Stimulated activated CD4-positive, alpha-beta T cell treated with anti-CD3 and anti-CD28 coated beads, Interleukin-15, amount 100 ng/mL, for 48 hours (primary cell): ENCODE results near the gene LRRC27.

Experiments used
- DNase-seq, 2 donors: peaks; one replicate each; pipeline ENCODE4 v3.0.0-alpha.2; 2020; ENCODE audit warnings: low read depth in 2 of 2

The LRRC27 gene

GRCh38 chr10:132390170-132390920 is 58.4 kb downstream of the LRRC27 start:
- DNase-seq: no peak

DNA sequence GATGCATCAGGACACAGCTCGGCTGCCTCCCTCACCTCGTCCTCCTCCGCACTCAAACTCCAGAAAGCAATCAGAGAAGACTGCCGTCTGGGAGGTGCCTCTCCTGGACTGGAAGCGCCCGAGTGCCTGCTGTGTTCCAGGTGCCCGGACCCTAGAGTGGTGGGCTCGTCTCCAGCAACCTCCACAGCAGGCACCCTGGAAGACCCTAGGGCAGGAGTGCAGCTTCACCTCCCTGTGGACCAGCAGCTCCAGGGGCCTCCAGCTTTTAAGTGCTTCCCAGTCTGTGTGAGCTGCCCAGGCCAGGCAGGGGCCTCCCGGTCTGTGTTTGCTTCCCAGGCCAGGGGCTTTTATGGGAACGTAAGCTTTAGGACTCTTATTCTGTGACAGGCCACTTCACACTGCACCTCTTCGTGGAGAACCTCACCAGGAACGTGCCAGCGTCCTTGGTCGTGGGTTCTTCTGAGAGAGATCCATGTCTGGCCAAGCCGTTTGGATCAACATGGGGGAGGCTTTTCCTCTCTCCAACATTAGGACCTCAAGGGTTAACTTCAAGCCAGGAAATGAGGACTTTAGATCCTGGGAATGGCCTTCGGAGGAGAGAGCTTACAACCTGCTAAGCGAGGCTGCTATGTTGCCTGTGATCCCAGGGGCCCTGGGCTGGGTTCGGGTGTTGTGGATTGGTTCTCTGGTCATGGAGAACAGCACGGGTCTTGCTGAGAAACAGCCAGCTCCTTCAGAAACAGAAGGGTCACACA is 59.1 kb downstream of the LRRC27 start:
- DNase-seq: no peak

GRCh38 chr10:132391676-132392020 is 59.7 kb downstream of the LRRC27 start:
- no peak for DNase-seq

DNA sequence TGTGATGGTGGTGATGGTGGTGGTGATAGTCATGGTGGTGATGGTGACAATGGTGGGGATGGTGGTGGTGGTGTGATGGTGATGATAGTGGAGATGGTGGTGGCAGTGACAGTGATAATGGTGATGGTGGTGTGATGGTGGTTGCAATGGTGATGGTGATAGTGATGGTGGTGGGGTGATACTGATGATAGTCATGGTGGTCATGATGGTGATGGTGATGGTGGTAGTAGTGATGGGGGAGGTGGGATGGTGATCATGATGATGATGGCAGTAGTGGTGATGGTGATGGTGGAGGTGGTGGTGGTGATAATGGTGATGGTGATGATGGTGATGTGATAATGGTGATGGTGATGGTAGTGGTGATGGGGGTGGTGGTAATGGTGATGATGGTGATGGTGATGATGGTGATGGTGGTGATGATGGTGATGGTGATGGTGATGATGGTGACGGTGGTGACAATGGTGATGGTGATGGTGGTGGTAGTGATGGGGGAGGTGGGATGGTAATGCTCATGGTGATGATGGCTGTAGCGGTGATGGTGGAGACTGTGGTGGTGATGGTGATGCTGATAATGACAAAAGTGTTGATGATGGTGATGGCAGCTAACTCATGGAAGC is 60.3 kb downstream of the LRRC27 start:
- no peak for DNase-seq

GRCh38 chr10:132392811-132393694 is 61.1 kb downstream of the LRRC27 start:
- DNase-seq: no peak

DNA sequence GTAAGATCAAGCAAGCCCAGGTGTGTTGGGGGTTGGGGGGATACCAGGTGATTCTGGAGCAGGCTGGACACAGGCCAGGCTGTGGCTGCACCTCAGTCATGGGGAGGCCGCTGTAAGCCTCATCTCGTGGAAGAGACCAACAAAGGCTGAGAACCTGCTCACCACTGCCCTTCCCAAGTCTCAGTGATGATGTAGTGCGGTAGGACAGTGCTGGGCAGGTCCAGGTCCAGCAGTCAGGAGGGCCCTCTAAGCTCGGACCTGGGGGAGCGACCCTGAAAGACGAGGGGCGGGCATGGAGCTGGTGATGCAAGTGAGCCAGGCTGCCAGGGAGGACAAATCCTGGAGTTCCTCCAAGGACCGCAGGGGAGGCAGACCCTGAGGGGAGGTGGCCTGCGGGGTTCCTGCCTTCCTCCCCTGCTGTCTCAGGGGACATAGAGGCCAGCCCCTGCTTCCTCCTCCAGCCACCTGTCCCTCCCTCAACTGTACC is 61.7 kb downstream of the LRRC27 start:
- no peak for DNase-seq

GRCh38 chr10:132394201-132394811 is 62.3 kb downstream of the LRRC27 start:
- DNase-seq: no peak

- DNase-seq: no peak
Observed at GRCh38 chr10:132394936-132395703, 63.1 kb downstream of the LRRC27 start.

GRCh38 chr10:132395704-132396493 is 63.9 kb downstream of the LRRC27 start:
- DNase-seq: no peak

DNA sequence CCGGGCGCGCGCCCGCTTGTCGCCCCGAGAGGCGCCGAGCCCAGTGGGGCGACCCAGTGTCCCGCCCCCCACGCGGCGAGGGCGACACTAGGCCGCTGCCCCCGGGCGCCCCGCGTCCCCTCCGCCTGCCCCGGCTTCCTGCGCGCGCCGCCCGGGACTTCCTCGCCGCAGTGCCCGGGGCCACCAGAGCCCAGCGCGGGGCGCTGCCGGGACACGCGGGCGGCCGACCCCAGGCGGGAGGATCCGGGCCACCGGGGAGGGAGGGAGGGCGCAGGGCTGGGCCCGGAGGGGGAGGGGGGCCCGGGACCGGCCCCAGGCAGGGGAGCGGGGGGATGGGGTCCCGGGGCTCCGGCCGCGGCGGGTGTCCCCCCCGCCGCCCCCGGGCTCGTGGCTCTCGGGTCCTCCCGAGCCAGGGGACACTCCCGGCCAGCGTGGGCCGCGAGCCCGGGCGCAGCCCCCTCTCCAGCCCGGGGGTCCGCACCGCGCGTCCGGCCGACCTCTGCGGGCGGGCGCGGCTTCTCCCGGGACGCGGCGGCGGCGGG is 64.6 kb downstream of the LRRC27 start:
- DNase-seq: no peak

GRCh38 chr10:132397036-132397541 is 65.1 kb downstream of the LRRC27 start, which contains the start of gene PWWP2B:
Gene PWWP2B, plus strand, starts transcription at chr10:132397200. Its CDS starts 27 bp downstream, at chr10:132397227.
- no peak for DNase-seq

DNA sequence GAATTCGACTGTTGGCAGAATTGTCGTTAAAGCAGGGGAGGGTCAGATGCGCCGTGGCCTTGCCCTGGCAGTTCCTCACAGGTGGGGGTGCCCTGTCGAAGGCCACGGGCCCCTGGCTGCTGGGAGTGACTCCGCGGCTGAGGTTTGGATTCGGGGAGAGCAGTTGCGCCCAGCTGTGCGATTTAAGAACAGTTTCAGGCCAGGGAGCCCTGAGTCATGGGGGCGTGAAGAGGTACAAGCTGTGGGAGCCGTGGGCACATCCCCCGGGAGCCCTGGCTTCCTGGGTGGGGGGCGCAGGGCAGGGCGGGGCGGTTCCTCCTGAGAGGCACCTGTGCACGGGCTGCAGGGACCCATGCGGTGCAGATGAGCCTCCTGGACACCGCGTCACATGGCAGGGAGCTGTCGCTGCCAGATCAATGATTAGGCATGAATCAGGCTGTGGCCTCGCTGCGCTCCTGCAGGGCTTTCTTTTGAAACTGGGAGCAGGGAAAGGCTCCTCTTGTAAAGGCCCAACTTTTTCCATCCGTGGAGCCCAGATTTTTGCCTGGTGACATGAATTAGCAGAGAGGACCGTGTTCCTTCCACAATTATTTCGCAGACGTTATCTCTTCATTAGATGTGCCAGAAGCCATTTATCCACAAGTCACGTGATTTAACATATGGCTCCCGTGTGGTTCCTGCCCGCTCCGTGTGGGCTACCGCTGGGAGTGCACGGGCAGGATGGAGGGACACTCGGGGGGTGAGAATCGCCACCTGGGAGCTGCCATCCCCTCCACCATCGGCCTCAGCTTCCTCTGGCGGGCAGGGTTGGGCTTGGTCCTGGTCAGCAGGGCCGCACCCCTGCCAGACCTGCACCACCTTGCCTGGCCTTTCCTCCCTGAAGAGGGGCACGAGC is 65.9 kb downstream of the LRRC27 start:
- DNase-seq: no peak

- DNase-seq: no peak
Observed at GRCh38 chr10:132398566-132398991, 66.6 kb downstream of the LRRC27 start.

DNA sequence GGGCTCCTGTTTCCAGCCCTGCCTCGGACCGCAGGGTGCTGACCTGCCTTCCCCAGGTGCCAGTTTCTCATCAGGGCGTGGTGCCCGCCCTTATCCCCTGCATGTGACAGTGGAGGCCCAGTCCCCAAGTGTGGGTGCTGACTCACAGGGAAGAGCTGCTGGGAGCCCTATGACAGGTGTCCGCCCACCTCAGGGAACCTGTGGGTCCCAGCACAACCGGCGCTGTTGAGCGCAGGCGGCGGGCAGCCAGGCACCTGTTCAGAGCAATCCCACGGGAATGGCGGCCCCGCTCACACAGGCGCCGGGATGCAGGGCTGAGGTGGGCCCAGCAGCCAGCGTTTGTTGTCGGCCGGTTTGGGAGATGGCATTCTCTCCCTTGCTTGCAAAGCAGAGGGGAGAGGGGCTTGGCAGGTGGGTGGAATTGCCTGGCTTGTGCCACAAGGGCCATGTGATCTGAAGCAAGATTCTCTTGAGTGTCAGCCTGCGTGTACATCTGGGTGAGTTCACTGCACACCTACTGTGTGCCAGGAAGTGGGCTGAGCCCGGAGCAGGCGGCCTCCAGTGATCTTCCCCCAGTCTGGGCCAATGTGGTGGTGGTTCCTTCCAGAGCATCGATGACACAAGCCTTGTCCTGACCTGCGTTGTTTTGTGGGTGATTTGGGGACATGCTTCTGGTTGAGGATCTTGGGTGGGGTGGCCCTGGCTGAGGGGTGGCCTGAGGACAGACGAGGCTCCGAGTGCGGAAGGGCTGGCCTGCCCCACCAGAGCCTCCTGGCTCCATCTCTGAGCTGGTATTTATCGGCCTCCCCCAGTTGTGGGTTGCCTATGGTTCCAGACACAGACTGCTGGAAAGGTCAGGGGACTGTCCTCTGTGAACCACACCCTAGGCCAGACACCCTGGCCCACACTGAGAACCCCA is 67.4 kb downstream of the LRRC27 start:
- no peak for DNase-seq

- no peak for DNase-seq
Observed at GRCh38 chr10:132400041-132400546, 68.1 kb downstream of the LRRC27 start.

- DNase-seq: no peak
Observed at GRCh38 chr10:132400547-132401151, 68.7 kb downstream of the LRRC27 start.
